NCI-H345 treated with DMSO at 0.1 percent for 48 hours (cell line): ENCODE results near the gene DUSP10.

Source experiments
- DNase-seq: peaks from one replicate; lab custom pipeline; 2025; ENCODE audit not compliant: unreplicated experiment; lab: John Stamatoyannopoulos, UW

The DUSP10 gene

GRCh38 chr1:221765527-221765926 lies 23.6 kb upstream of the DUSP10 start:
- no peak for DNase-seq

DNA sequence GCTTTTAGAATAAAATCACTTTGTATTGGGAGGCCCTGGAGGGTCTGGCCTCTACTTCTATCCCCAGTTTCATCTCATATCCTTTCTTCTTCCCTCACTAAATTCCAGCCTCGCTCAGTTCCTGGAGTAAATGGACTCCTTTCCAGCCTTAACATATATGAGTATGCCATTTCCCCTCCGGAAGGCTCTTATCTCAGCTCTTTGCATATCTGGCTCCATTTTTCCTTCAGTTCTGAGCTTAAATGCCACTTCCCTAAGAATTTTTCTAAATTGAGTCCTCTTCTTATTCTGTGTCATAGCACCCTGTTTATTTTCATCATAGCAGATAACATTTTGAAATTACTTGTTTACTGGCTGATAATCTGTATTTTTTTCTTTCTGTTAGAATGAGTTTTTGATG lies 20.2 kb upstream of the DUSP10 start:
- no peak for DNase-seq

DNA sequence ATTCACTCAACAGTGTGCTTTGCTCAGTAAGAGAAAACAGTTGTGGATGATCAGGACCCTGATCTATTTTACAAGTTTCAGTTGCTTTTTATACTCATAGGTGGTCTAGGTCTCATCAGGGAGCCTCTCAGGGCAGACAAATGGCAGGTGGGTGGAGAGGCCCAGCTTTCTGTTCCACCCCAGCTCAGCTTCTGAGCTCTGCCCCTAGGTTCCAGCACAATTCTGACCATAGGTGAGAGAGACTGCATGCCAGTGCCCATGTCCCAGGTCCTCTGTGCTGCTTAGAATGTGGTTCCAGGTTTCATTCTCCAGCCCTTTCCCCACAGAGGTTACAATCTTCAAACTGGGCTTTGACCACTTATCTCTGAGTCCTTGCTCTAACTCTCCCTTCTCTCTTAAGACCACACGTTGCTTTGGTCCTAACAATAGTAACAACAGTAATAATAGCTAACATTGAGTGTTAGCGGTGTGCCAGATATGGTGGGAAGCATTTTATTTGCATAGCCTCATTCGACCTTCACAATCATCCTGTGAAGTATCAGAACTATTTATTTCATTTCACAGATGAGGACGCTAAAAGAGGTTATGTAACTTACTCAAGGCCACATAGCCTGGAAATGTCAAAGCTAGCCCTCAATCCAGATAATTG lies 19.6 kb upstream of the DUSP10 start:
- DNase-seq = no peak

- DNase-seq = no peak
Observed at GRCh38 chr1:221760911-221761310, 19.0 kb upstream of the DUSP10 start.

GRCh38 chr1:221759436-221759835 lies 17.5 kb upstream of the DUSP10 start:
- DNase-seq = no peak

DNA sequence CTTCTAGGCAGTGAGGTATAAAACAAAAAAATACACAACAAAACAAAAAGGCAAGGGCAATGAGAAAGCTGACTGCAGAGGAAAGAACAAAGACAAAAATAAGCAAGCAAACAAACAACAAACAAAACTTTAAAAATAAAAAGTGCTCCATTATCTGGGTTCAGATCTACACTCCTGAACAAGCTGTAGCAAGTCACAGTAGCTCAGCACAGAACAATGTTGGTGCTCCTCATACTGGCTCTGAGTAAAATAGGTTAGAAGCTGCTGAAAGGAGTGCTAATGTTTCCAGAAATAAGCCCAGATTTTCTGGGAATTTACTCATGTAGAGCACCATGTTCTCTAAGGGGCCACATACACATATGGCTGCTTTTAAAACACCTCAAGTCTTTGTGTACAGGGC lies 16.6 kb upstream of the DUSP10 start:
- no peak for DNase-seq

GRCh38 chr1:221756830-221757551 lies 15.1 kb upstream of the DUSP10 start:
- no peak for DNase-seq

DNA sequence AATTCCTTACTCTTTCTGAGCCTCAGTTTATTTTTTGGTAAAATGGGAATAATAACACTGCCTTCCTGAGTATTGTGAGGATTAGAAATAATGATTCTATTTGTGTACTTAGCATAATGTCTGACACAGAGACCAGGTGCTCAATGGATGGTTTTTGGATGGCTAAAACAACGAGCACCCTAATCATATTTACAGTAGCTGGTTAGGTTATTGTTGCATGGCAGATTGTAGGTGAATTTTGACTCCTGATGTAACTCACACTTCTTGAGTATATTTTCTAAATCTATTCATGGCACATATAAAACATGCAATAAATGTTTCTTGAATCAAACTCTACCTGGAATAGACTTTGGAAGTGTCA lies 11.9 kb upstream of the DUSP10 start:
- no peak for DNase-seq

DNA sequence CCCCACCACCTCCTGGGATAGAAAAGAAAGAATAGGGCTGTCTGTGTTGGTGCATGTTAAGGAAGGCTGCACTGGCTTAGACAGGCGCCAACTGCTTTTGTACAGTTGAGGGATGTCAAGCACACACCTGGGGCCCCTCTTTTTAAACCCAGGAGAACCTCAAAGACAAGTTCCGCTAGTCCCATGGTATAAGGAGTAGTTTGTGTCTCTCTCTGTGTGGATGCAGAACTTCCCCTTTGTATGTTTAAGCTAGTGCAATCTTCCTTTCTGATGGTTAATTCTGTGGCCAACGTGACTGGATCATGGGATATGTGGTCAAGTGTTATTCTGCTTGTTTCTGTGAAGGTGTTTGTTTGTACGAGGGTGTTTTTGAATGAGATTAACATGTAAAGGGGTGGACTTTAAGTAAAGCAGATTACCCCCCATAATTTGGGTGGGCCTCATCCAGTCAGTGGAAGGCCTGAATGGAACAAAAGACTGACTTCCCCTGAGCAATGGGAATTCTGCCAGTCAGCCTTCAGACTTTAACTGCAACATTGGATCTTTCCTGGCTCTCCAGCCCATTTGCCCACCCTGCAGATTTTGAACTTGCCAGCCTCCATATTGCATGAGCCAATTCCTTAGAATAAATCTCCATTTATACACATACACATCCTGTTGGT lies 9.5 kb upstream of the DUSP10 start:
- DNase-seq = no peak

- no peak for DNase-seq
Observed at GRCh38 chr1:221748981-221749380, 7.1 kb upstream of the DUSP10 start.

- DNase-seq = no peak
Observed at GRCh38 chr1:221747839-221748238, 6.0 kb upstream of the DUSP10 start.

DNA sequence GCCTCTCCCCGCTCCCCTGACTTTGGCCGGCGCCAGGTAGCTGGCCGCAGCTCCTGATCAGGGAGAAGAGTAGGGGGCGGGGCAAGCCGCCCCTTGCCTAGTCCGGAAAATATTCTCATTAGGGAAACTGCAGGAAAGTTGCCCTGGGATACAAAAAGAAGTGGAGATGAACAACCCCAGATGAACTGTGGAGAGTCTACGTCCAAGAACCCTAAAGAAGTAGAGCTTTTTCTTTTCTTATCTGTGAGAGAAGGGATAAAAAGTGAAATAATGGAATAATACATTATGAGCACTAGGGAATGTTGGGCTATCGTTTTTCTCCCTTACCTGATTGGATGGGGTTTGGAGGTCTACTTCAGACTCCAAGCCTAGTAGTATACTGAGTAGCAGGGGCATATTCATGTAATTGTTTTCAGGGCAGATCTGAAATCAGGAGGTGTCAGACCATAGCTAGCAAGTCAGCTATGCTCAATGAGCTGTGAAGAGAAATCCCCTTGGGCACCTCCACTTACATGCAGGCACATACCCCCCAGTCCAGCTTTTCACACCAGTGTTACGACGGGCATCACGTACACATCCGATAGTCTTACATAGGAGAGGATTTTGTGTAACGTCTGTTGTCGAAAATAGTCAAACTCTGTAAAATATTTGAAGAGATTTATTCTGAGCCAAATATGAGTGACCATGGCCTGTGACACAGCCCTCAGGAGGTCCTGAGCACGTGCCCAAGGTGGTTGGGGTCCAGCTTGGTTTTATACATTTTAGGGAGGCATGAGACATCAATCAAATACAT lies 1.7 kb upstream of the DUSP10 start:
- peak; percentile 47 for DNase-seq

DNA sequence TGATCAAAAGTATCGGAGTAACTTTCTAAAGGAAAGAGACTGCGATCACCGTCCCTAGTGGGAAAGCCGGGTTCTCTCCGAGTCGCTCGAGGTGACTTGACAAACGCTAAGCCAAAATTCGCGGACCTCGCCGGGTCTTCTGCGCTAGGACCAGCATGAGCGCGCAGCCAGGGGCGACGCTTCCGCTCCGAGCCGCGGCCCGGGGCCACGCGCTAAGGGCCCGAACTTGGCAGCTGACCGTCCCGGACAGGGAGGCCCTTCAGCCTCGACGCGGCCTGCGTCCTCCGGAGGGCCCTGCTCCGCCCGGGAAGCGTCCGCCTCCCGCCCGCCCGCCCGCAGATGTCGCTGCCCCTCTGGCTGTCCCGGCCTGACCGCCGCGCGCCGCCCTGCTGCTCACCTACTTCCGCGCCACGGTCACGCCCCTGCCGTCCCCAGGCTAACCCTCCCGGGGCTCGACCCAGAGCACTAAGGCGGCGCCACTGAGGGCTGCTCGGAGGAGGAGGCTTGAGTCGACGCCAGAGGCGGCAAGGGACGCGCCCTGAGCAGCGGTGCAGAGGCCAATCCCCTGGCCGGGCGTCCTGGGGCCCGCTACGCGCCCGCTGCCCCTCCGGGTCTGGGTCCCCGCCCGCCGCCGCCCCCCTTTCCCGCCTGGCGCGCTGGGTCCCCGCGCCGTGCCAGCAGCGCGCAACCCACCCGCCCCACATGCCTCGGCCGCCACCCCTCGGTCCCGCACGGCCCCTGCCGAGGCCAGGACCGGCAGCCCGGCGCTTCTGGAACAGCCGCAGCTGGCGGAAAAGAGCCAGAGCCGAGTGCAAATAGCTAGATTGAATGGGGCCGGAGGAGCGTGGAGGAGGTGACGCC lies 896 bp upstream of the DUSP10 start:
- DNase-seq = peak; percentile 21

- DNase-seq = peak; percentile 28
Observed at GRCh38 chr1:221740993-221741702, 741 bp downstream of the DUSP10 start.

DNA sequence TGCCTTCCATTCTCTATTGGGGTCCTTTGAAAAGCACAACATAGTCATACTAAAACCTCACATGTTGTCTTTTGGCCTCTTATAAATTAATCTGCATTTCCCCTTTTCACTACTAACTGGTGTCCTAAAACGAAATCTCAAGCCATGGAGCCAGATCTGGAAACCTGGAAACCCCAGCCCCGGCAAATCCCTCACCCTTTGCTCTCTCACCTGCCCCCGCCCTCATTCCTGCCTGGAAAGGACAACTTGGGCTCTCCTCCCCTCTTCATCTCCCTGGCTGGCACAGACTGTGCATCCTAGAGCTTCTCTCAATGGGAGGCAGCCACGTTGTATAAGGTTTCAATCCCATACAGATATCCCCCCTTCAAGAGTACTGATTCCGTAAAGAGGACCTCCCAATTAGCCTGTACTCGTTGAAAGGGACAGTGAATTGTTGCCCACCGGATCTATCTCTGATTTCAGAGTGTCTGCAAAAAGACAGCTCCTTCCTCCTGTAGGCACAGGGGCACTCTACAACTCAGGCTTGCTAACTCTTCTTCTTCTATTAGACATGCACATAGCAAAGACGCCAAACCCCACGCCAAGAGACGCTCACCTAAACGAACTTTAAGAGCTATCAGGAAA lies 1.4 kb downstream of the DUSP10 start:
- no peak for DNase-seq

DNA sequence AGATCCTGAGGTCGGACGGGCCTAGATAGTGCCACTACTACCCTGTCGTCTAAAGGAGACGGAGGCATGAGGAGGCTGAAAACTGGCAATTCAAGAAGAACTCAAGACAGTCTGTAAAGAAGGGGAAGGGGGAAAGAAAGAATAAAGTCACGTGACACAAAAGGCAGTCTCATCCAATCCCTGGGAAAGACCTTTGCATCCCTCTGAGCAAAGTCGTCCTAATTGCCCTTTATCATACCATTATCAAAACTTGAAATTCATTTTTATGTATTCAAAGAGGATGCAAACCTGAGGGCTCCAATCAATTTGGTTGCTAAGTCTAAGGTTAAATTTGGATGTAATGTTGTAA lies 2.2 kb downstream of the DUSP10 start:
- no peak for DNase-seq

DNA sequence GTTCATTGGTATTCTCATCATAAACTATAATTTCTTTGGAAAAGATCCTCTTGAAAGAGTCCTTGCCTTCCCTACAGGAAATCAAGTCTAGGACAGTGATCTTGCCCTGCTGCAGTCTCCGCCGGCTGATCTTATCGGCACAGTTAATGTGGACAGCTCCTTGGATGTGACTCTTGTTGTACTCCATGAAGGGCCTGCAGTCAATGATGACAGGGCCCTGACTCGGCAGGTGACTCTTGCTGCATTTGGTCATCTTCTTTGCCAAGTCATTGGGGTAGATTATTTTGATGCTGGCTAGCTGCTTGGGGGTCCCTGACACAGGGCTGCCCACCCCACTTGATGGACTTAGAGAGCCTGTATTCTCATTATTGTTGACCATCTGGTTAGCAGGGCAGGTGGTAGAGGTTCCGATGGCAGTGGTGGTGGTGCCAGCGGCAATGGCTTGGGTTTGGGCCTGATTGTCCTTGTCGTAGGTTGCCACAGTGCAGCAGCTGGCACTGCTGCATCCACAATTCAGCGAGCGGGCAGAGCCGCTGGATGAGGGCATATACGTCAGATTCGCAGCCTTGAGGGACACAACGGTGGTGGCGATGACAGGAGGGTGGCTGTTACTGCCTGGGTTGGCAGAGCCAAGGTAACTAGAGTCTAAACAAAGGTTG lies 2.7 kb downstream of the DUSP10 start:
- no peak for DNase-seq

DNA sequence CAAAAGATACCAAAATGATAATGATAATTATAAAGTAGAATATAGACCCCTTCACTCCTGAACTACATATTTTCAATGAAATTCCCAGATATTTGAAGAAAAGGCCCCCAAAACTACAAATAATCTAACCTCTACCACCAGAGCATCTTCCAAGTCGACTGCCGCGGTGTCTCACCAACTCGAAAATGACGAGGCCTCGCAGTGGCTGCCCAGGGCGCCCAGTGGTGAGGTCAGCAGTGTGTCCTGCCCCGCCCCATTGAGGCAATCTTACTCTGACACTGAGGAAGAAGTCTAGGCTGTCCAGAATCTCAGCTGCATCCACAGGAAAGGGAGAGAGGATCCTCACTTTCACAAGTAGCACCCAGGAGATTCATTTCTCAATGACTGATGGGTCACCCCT lies 5.2 kb downstream of the DUSP10 start:
- DNase-seq = no peak

DNA sequence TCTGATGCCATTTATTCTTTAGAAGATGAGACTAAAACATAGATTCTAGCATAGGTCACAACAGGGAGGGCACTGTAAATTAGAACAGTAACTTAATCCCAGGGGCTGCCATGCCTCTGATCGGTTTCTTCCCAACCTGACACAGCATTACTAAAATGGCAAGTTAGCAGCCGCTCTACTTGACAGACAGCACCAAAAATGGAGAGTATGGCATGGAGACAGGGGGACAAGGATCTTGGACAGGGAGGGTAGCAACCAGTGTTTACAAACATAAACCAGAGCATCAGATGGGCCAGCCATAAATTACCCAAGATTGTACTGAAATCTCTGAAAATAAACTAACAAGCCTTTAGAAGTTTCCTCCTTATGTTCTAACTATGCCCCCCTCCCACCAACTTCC lies 5.9 kb downstream of the DUSP10 start:
- no peak for DNase-seq
